HUES6 (cell line): ENCODE measurements around the gene OAS3.

Source experiments
- H3K27ac ChIP-seq: 2 replicates; pipeline ENCODE4 v1.7.0; 2013; ENCODE audit warnings: low read depth, mild to moderate bottlenecking, low read length, inconsistent platforms
- H3K27me3 ChIP-seq: 2 replicates; pipeline ENCODE4 v1.6.1; 2013; ENCODE audit warnings: low read length; ENCODE audit not compliant: control insufficient read depth, insufficient read depth
- H3K36me3 ChIP-seq: 2 replicates; pipeline ENCODE4 v1.6.1; 2013; ENCODE audit warnings: low read length; ENCODE audit not compliant: control insufficient read depth, insufficient read depth
- H3K4me1 ChIP-seq: 2 replicates; pipeline ENCODE4 v1.6.1; 2013; ENCODE audit warnings: low read length; ENCODE audit not compliant: control insufficient read depth, insufficient read depth
- H3K4me3 ChIP-seq: 2 replicates; pipeline ENCODE4 v1.5.1; 2013; ENCODE audit warnings: low read depth, low read length
- H3K9ac ChIP-seq: one replicate; pipeline ENCODE4 v1.6.1; 2013; ENCODE audit warnings: mild to moderate bottlenecking, low read length
- H3K9me3 ChIP-seq: 2 replicates; pipeline ENCODE4 v1.6.1; 2013; ENCODE audit warnings: low read depth, low read length; ENCODE audit not compliant: control insufficient read depth, insufficient read depth

The OAS3 gene

GRCh38 chr12:112927475-112927874 lies 10.8 kb upstream of the OAS3 start:
- Histone ChIP-seq H3K9me3 (peaks cover 20% of the 10 kb centered on the region), H3K27me3 (no peaks in the 10 kb centered on the region), H3K36me3 (no peaks in the 10 kb centered on the region), H3K9ac (no peak overlapping the region), H3K4me1 (peaks cover 2% of the 10 kb centered on the region; the same call in 1 of the 2 replicates), H3K4me3 (no peak overlapping the region), H3K27ac (no peak overlapping the region)

DNA sequence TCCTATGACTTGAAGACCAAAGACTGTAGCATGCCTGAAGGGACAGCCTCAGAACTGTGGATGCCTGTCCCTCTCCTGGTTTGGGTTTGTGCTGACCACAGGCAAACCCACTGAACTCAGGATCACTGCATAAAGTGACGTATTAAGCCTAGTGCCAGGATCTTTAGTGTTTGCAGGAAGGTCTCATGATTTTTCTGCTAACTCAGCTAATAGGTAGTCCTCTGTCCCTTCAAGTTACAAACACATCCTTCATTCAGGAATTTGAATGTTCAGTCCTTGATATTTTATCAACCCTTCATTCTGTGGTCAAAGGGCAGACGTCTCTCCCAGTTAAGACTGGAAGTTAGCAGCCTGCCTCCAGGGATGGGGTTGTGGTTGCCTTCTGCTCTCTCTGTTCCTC lies 10.3 kb upstream of the OAS3 start:
- Histone ChIP-seq H3K9ac (no peak overlapping the region), H3K36me3 (no peaks in the 10 kb centered on the region), H3K4me3 (no peak overlapping the region), H3K9me3 (peaks cover 20% of the 10 kb centered on the region), H3K4me1 (peaks cover 4% of the 10 kb centered on the region; the same call in 1 of the 2 replicates), H3K27ac (no peak overlapping the region), H3K27me3 (no peaks in the 10 kb centered on the region)

DNA sequence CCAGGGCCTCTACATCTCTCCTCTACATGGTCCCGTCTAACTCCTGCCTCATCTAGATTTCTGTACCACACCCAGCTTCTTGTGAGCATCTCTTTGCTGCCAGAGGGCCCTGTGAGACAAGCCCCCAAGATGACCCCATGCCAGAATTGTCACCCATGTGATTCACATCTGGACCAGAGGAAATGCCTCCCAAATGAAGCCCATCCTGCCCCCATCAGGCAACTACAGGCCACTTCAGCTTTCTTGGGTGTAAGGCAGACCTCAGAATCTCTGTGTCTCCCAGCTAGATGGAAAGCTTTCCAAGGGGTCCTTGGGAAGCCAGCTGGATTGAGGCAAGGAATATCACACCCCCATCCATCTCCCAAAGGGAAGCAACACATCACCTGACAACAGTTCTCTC lies 9.3 kb upstream of the OAS3 start:
- no peaks in the 10 kb centered on the region for H3K27me3 ChIP-seq
- no peak overlapping the region for H3K27ac ChIP-seq
- no peak overlapping the region for H3K4me3 ChIP-seq
- H3K4me1 ChIP-seq, result peaks cover 4% of the 10 kb centered on the region; the same call in 1 of the 2 replicates
- H3K9me3 ChIP-seq, result peaks cover 20% of the 10 kb centered on the region
- H3K9ac ChIP-seq, result no peak overlapping the region
- no peaks in the 10 kb centered on the region for H3K36me3 ChIP-seq

DNA sequence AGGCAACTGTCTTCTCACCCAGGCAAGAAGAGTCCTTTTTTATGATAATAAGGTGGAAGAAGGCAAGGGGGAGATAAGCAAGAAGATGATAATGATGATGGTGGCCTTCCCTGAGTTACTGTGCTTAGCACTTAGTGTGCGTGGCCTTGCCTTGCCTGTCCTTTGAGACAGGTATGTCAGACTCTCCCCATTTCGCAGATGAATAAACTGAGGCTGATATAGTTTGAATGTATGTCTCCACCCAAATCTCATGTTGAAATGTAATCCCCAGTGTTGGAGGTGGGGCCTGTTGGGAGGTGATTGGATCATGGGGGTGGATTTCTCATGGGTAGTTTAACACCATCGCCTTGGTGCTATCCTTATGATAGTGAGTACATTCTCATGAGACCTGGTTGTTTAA lies 8.6 kb upstream of the OAS3 start:
- Histone ChIP-seq H3K9ac (no peak overlapping the region), H3K4me1 (peaks cover 4% of the 10 kb centered on the region; the same call in 1 of the 2 replicates), H3K27ac (no peak overlapping the region), H3K9me3 (peaks cover 20% of the 10 kb centered on the region), H3K4me3 (no peak overlapping the region), H3K27me3 (no peaks in the 10 kb centered on the region), H3K36me3 (no peaks in the 10 kb centered on the region)

DNA sequence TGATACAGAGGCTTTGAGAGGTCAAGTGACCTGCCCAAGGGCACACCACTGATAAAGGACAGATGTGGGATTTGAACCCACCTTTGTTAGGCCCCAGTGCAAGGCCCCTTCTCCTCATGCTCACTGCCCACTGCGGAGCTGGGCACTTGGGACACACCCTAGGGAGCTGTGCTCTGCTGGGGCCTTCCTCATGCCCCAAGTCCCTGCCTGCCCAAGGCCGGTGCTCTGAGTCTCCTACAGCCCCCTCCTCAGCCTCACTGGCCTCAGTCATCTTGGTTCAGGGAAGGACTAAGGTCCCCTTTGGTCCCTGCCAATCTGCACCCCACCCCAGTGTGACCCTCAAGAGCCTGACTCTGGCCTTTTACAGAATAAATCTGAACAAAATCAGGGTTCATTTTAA lies 7.9 kb upstream of the OAS3 start:
- no peak overlapping the region for H3K4me3 ChIP-seq
- no peak overlapping the region for H3K9ac ChIP-seq
- H3K9me3 ChIP-seq, result peaks cover 20% of the 10 kb centered on the region
- peaks cover 4% of the 10 kb centered on the region; the same call in 1 of the 2 replicates for H3K4me1 ChIP-seq
- H3K27ac ChIP-seq, result no peak overlapping the region
- no peaks in the 10 kb centered on the region for H3K27me3 ChIP-seq
- no peaks in the 10 kb centered on the region for H3K36me3 ChIP-seq

GRCh38 chr12:112932485-112933128 lies 5.7 kb upstream of the OAS3 start:
- no peak overlapping the region for H3K27ac ChIP-seq
- peaks cover 12% of the 10 kb centered on the region; the same call in 1 of the 2 replicates for H3K27me3 ChIP-seq
- no peak overlapping the region for H3K9ac ChIP-seq
- H3K36me3 ChIP-seq, result no peaks in the 10 kb centered on the region
- peaks cover 13% of the 10 kb centered on the region; the same call in 1 of the 2 replicates for H3K9me3 ChIP-seq
- peaks cover 4% of the 10 kb centered on the region; the same call in 1 of the 2 replicates for H3K4me1 ChIP-seq
- no peak overlapping the region for H3K4me3 ChIP-seq

DNA sequence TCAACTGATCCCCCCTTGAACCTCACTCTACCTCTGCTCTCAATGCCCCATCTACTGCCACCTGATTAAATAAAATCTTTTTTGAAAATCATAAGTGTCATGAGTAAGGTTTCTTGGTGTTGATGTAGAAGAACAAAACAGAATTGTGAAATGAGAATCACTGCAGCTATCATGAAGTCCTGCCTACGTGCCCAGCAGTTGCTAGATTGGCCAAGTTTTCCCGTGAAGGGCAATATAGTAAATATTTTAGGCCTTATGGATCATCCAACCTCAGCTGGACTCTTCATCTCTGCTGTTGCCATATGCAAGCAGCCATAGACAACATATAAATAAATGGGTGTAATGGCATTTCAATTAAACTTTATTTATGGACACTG lies 5.2 kb upstream of the OAS3 start:
- Histone ChIP-seq H3K9me3 (peaks cover 8% of the 10 kb centered on the region; the same call in 1 of the 2 replicates), H3K9ac (no peak overlapping the region), H3K27me3 (peaks cover 17% of the 10 kb centered on the region), H3K4me1 (peaks cover 4% of the 10 kb centered on the region; the same call in 1 of the 2 replicates), H3K4me3 (no peak overlapping the region), H3K36me3 (no peaks in the 10 kb centered on the region), H3K27ac (no peak overlapping the region)

DNA sequence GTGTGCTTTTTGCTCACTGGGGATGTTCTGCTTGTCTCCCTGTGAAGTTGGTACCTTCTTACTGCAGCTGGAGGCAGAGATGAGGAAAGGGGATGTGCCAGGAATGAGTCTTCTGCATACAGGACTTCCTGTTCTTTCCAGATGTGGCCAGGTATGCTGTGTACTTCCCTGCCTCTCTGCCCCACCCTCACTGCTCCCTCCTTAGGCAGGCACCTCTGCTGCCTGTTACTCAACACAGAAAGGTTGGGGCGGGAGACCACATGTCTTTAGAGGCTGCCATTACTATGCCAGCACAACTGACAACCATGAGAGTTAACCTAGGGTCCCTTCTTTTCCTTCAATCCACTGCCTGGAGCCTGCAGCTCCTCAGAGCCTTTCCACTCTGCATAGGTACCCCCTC lies 2.0 kb upstream of the OAS3 start:
- Histone ChIP-seq H3K9me3 (no peaks in the 10 kb centered on the region), H3K9ac (no peak overlapping the region), H3K27ac (no peak overlapping the region), H3K4me3 (no peak overlapping the region), H3K27me3 (peaks cover 40% of the 10 kb centered on the region), H3K36me3 (no peaks in the 10 kb centered on the region), H3K4me1 (peaks cover 4% of the 10 kb centered on the region; the same call in 1 of the 2 replicates)

GRCh38 chr12:112936927-112937326 lies 1.3 kb upstream of the OAS3 start:
- H3K36me3 ChIP-seq, result no peaks in the 10 kb centered on the region
- H3K27ac ChIP-seq, result no peak overlapping the region
- H3K4me1 ChIP-seq, result peaks cover 4% of the 10 kb centered on the region; the same call in 1 of the 2 replicates
- H3K9me3 ChIP-seq, result no peaks in the 10 kb centered on the region
- H3K4me3 ChIP-seq, result no peak overlapping the region
- peaks cover 40% of the 10 kb centered on the region for H3K27me3 ChIP-seq
- no peak overlapping the region for H3K9ac ChIP-seq

DNA sequence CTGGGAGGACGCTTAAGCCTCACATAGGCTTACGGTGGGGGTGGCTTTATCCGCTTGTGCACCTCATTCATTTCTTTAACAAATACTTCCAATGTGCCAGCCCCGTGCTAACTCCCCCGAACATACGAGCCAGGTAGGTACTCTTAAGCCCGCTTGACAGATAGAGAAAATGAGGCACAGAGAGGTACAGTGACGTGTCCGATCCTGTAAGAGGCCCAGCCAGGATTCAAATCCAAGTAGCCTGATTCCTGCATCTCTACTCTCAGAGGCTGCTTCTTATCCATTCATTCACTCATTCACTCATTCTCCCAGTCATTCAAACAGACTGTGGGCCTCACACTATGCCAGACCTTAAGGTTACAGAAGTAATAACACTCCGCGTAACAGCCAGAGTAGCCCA lies 477 bp downstream of the OAS3 start:
- Histone ChIP-seq H3K9me3 (no peaks in the 10 kb centered on the region), H3K4me3 (peak overlapping the region; percentile 54), H3K4me1 (no peaks in the 10 kb centered on the region), H3K27me3 (peaks cover 40% of the 10 kb centered on the region), H3K9ac (peak overlapping the region; percentile 9), H3K36me3 (no peaks in the 10 kb centered on the region), H3K27ac (no peak overlapping the region)

GRCh38 chr12:112939761-112940381 lies 1.6 kb downstream of the OAS3 start:
- Histone ChIP-seq H3K4me3 (no peak overlapping the region), H3K36me3 (no peaks in the 10 kb centered on the region), H3K9ac (no peak overlapping the region), H3K9me3 (no peaks in the 10 kb centered on the region), H3K27me3 (peaks cover 40% of the 10 kb centered on the region), H3K4me1 (no peaks in the 10 kb centered on the region), H3K27ac (no peak overlapping the region)
